HG02798 (cell line): ENCODE results near the gene SLCO2B1.
"Not testable (repeated sequence)": the region's sequence is repeated elsewhere in the genome, so short reads cannot be mapped to it uniquely, and the experiment has no call there.

Experiments
- ATAC-seq: cut with Tn5 transposase; IDR thresholded peaks from one replicate; pipeline ENCODE4 v1.9.1; 2021; ENCODE audit warnings: mild to moderate bottlenecking; ENCODE audit not compliant: unreplicated experiment, poor library complexity

SLCO2B1 gene

GRCh38 chr11:75150879-75151278, at the start of gene SLCO2B1:
SLCO2B1 (plus strand) TSS chr11:75151107; CDS start chr11:75151382, 275 bp downstream.
- ATAC-seq = no peak

GRCh38 chr11:75101424-75102128, 49.3 kb upstream of the SLCO2B1 start:
- no peak for ATAC-seq

GRCh38 chr11:75103380-75104026, 47.4 kb upstream of the SLCO2B1 start:
- peak; percentile 38 for ATAC-seq

GRCh38 chr11:75105462-75105925, 45.4 kb upstream of the SLCO2B1 start:
- no peak for ATAC-seq

GRCh38 chr11:75105967-75106681, 44.8 kb upstream of the SLCO2B1 start:
- ATAC-seq = not testable (repeated sequence)

GRCh38 chr11:75107187-75107586, 43.7 kb upstream of the SLCO2B1 start:
- no peak for ATAC-seq

GRCh38 chr11:75112200-75112599, 38.7 kb upstream of the SLCO2B1 start:
- no peak for ATAC-seq

GRCh38 chr11:75113030-75113429, 37.9 kb upstream of the SLCO2B1 start:
- no peak for ATAC-seq

GRCh38 chr11:75114465-75114864, 36.4 kb upstream of the SLCO2B1 start:
- ATAC-seq = no peak

GRCh38 chr11:75118577-75118976, 32.3 kb upstream of the SLCO2B1 start:
- ATAC-seq = no peak

- no peak for ATAC-seq
Observed at GRCh38 chr11:75126564-75126963, 24.3 kb upstream of the SLCO2B1 start.

- no peak for ATAC-seq
Observed at GRCh38 chr11:75132080-75132479, 18.8 kb upstream of the SLCO2B1 start.

GRCh38 chr11:75133976-75134375, 16.9 kb upstream of the SLCO2B1 start:
- ATAC-seq = no peak

GRCh38 chr11:75135021-75135650, 15.8 kb upstream of the SLCO2B1 start:
- ATAC-seq = no peak

- ATAC-seq = no peak
Observed at GRCh38 chr11:75135651-75136050, 15.3 kb upstream of the SLCO2B1 start.

- ATAC-seq = peak; percentile 52
Observed at GRCh38 chr11:75140269-75141138, 10.4 kb upstream of the SLCO2B1 start.

GRCh38 chr11:75141166-75141565, 9.7 kb upstream of the SLCO2B1 start:
- no peak for ATAC-seq

GRCh38 chr11:75142714-75143419, 8.0 kb upstream of the SLCO2B1 start:
- ATAC-seq = peak; percentile 70

GRCh38 chr11:75143420-75143731, 7.5 kb upstream of the SLCO2B1 start:
- ATAC-seq = no peak

GRCh38 chr11:75144716-75145014, 6.2 kb upstream of the SLCO2B1 start:
- ATAC-seq = no peak
